HEK293 (cell line): ENCODE measurements around the gene C17orf100.
A peak's percentile ranks its signal among the peaks of the same experiment; 100 is the strongest.

Experiments used
- CTCF ChIP-seq: fragments of 450-650 bp; formaldehyde crosslinking; IDR thresholded peaks from 2 replicates; pipeline ENCODE4 v1.5.1; 2016; ENCODE audit warnings: missing biosample characterization, missing genetic modification characterization
- GLIS2 ChIP-seq: fragments of 450-650 bp; formaldehyde crosslinking; IDR thresholded peaks from 2 replicates; pipeline ENCODE4 v1.5.1; 2016; ENCODE audit warnings: missing biosample characterization, missing genetic modification characterization
- INSM2 ChIP-seq: fragments of 450-650 bp; formaldehyde crosslinking; IDR thresholded peaks from 2 replicates; pipeline ENCODE4 v1.5.1; 2016; ENCODE audit warnings: missing biosample characterization, missing genetic modification characterization
- KLF10 ChIP-seq: fragments of 450-650 bp; IDR thresholded peaks from 2 replicates; pipeline ENCODE4 v1.5.1; 2018; ENCODE audit warnings: missing biosample characterization, mild to moderate bottlenecking, missing genetic modification characterization
- KLF7 ChIP-seq: fragments of 450-650 bp; formaldehyde crosslinking; IDR thresholded peaks from 2 replicates; pipeline ENCODE4 v1.5.1; 2016; ENCODE audit warnings: missing biosample characterization, missing genetic modification characterization, borderline replicate concordance
- PATZ1 ChIP-seq: fragments of 450-650 bp; formaldehyde crosslinking; IDR thresholded peaks from 2 replicates; pipeline ENCODE4 v1.5.1; 2016; ENCODE audit warnings: missing biosample characterization, missing genetic modification characterization
- REST ChIP-seq: fragments of 450-650 bp; formaldehyde crosslinking; IDR thresholded peaks from 2 replicates; pipeline ENCODE4 v1.5.1; 2016; ENCODE audit warnings: missing biosample characterization, missing genetic modification characterization
- ZBTB10 ChIP-seq: fragments of 450-650 bp; formaldehyde crosslinking; IDR thresholded peaks from 2 replicates; pipeline ENCODE4 v1.5.1; 2016; ENCODE audit warnings: missing biosample characterization, missing genetic modification characterization
- ZBTB17 ChIP-seq: fragments of 450-650 bp; formaldehyde crosslinking; IDR thresholded peaks from 2 replicates; pipeline ENCODE4 v1.5.1; 2016; ENCODE audit warnings: missing biosample characterization, missing genetic modification characterization
- ZBTB21 ChIP-seq: fragments of 450-650 bp; formaldehyde crosslinking; IDR thresholded peaks from 2 replicates; pipeline ENCODE4 v1.5.1; 2017; ENCODE audit warnings: missing biosample characterization, missing genetic modification characterization
- ZEB2 ChIP-seq: fragments of 450-650 bp; formaldehyde crosslinking; IDR thresholded peaks from 2 replicates; pipeline ENCODE4 v1.5.1; 2016; ENCODE audit warnings: missing biosample characterization, missing genetic modification characterization
- ZNF155 ChIP-seq: fragments of 450-650 bp; formaldehyde crosslinking; IDR thresholded peaks from 2 replicates; pipeline ENCODE4 v1.5.1; 2016; ENCODE audit warnings: missing biosample characterization, missing genetic modification characterization
- ZNF350 ChIP-seq: fragments of 450-650 bp; formaldehyde crosslinking; IDR thresholded peaks from 2 replicates; pipeline ENCODE4 v1.5.0; 2017; ENCODE audit warnings: missing biosample characterization, mild to moderate bottlenecking, missing genetic modification characterization
- ZNF660 ChIP-seq: fragments of 450-650 bp; IDR thresholded peaks from 2 replicates; pipeline ENCODE4 v1.5.1; 2018; ENCODE audit warnings: missing biosample characterization, mild to moderate bottlenecking, missing genetic modification characterization
- TF ChIP-seq, protein P1 (sequence below): fragments of 450-650 bp; formaldehyde crosslinking; conservative IDR thresholded peaks from 2 replicates; pipeline ENCODE4 v1.5.1; 2016; ENCODE audit warnings: low read depth, missing biosample characterization, missing genetic modification characterization
- TF ChIP-seq, protein P2 (sequence below): fragments of 450-650 bp; formaldehyde crosslinking; IDR thresholded peaks from 2 replicates; pipeline ENCODE4 v1.5.1; 2016; ENCODE audit warnings: missing biosample characterization, missing genetic modification characterization
- TF ChIP-seq, protein P3 (sequence below): fragments of 450-650 bp; formaldehyde crosslinking; IDR thresholded peaks from 2 replicates; pipeline ENCODE4 v1.5.1; 2017; ENCODE audit warnings: missing biosample characterization, missing genetic modification characterization

C17orf100 gene

GRCh38 chr17:6640536-6641246 lies 10.9 kb upstream of the C17orf100 start, which contains the start of the genes KIAA0753 and TXNDC17 (continued):
- TF ChIP-seq REST (tag by site-specific recombination) (peak; percentile 90), ZBTB17 (tag by site-specific recombination) (peak; percentile 86), ZEB2 (tag by site-specific recombination) (peak; percentile 81), ZNF155 (tag by site-specific recombination) (no peak), INSM2 (tag by site-specific recombination) (peak; percentile 41; the same call in 1 of the 2 replicates), KLF7 (tag by site-specific recombination) (peak; percentile 83; the same call in 1 of the 2 replicates), ZBTB21 (tag by site-specific recombination) (0 out of 2 replicates have a peak, but pooled peaks have one; percentile 23), PATZ1 (tag by site-specific recombination) (peak; percentile 96), ZNF660 (peak; percentile 93), KLF10 (tag by site-specific recombination) (peak; percentile 81), ZBTB10 (tag by site-specific recombination) (peak; percentile 65), GLIS2 (tag by site-specific recombination) (peak; percentile 92), ZNF350 (tag by site-specific recombination) (no peak), CTCF (tag by site-specific recombination) (peak; percentile 71)
- TF ChIP-seq, protein P1, sequence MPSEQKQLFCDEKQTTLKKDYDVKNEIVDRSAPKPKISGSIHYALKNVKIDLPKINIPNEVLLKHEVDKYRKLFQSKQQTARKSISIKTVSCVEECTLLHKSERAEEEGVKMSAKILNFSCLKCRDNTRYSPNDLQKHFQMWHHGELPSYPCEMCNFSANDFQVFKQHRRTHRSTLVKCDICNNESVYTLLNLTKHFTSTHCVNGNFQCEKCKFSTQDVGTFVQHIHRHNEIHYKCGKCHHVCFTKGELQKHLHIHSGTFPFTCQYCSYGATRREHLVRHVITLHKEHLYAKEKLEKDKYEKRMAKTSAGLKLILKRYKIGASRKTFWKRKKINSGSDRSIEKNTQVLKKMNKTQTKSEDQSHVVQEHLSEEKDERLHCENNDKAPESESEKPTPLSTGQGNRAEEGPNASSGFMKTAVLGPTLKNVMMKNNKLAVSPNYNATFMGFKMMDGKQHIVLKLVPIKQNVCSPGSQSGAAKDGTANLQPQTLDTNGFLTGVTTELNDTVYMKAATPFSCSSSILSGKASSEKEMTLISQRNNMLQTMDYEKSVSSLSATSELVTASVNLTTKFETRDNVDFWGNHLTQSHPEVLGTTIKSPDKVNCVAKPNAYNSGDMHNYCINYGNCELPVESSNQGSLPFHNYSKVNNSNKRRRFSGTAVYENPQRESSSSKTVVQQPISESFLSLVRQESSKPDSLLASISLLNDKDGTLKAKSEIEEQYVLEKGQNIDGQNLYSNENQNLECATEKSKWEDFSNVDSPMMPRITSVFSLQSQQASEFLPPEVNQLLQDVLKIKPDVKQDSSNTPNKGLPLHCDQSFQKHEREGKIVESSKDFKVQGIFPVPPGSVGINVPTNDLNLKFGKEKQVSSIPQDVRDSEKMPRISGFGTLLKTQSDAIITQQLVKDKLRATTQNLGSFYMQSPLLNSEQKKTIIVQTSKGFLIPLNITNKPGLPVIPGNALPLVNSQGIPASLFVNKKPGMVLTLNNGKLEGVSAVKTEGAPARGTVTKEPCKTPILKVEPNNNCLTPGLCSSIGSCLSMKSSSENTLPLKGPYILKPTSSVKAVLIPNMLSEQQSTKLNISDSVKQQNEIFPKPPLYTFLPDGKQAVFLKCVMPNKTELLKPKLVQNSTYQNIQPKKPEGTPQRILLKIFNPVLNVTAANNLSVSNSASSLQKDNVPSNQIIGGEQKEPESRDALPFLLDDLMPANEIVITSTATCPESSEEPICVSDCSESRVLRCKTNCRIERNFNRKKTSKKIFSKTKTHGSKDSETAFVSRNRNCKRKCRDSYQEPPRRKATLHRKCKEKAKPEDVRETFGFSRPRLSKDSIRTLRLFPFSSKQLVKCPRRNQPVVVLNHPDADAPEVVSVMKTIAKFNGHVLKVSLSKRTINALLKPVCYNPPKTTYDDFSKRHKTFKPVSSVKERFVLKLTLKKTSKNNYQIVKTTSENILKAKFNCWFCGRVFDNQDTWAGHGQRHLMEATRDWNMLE (tag by site-specific recombination): peak; percentile 62
- TF ChIP-seq, protein P2, sequence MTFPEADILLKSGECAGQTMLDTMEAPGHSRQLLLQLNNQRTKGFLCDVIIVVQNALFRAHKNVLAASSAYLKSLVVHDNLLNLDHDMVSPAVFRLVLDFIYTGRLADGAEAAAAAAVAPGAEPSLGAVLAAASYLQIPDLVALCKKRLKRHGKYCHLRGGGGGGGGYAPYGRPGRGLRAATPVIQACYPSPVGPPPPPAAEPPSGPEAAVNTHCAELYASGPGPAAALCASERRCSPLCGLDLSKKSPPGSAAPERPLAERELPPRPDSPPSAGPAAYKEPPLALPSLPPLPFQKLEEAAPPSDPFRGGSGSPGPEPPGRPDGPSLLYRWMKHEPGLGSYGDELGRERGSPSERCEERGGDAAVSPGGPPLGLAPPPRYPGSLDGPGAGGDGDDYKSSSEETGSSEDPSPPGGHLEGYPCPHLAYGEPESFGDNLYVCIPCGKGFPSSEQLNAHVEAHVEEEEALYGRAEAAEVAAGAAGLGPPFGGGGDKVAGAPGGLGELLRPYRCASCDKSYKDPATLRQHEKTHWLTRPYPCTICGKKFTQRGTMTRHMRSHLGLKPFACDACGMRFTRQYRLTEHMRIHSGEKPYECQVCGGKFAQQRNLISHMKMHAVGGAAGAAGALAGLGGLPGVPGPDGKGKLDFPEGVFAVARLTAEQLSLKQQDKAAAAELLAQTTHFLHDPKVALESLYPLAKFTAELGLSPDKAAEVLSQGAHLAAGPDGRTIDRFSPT (tag by site-specific recombination): peak; percentile 81
- TF ChIP-seq, protein P3, sequence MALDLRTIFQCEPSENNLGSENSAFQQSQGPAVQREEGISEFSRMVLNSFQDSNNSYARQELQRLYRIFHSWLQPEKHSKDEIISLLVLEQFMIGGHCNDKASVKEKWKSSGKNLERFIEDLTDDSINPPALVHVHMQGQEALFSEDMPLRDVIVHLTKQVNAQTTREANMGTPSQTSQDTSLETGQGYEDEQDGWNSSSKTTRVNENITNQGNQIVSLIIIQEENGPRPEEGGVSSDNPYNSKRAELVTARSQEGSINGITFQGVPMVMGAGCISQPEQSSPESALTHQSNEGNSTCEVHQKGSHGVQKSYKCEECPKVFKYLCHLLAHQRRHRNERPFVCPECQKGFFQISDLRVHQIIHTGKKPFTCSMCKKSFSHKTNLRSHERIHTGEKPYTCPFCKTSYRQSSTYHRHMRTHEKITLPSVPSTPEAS (tag by site-specific recombination): 0 out of 2 replicates have a peak, but pooled peaks have one; percentile 8
